Brain microvascular endothelial cell (primary cell): ENCODE results near the gene PPIC.

Experiments used
- DNase-seq: peaks from one replicate; pipeline ENCODE4 v3.0.0-alpha.2; 2020
- H3K27ac ChIP-seq: fragments of 250-450 bp; sonication (Bioruptor Pico); 2 replicates; pipeline ENCODE4 v1.5.1; 2020; ENCODE audit warnings: mild to moderate bottlenecking, moderate library complexity
- H3K27me3 ChIP-seq: fragments of 250-450 bp; sonication (Bioruptor Pico); replicated peaks from 2 replicates; pipeline ENCODE4 v1.5.1; 2020; ENCODE audit warnings: mild to moderate bottlenecking
- H3K36me3 ChIP-seq: fragments of 250-450 bp; sonication (Bioruptor Pico); replicated peaks from 2 replicates; pipeline ENCODE4 v1.5.1; 2020; ENCODE audit warnings: mild to moderate bottlenecking
- H3K4me3 ChIP-seq: 2 replicates; pipeline ENCODE4 v1.5.1; 2011; ENCODE audit warnings: low read depth, mild to moderate bottlenecking, control low read depth, low read length, moderate library complexity
- CTCF ChIP-seq: IDR thresholded peaks from 2 replicates; pipeline ENCODE4 v1.5.1; 2011; ENCODE audit warnings: low read depth, mild to moderate bottlenecking, moderate library complexity, low read length, control low read depth, inconsistent platforms; ENCODE audit errors: missing control alignments
- in situ Hi-C: cut with HindIII; loops from 2 replicates; pipeline ENCODE4 v1.10.0; 2017; ENCODE audit warnings: low sequenced_read_pairs, low pct_ligation_motif_present

PPIC gene

GRCh38 chr5:122985954-122986721 is 50.4 kb downstream of the PPIC start:
- no peak for DNase-seq
- no peaks in the 10 kb centered on the region for H3K27me3 ChIP-seq
- TF ChIP-seq CTCF, result no peak
- H3K36me3 ChIP-seq, result no peaks in the 10 kb centered on the region
- in situ Hi-C loops, result no loop called here
- H3K4me3 ChIP-seq, result no peak overlapping the region
- H3K27ac ChIP-seq, result no peak overlapping the region

DNA sequence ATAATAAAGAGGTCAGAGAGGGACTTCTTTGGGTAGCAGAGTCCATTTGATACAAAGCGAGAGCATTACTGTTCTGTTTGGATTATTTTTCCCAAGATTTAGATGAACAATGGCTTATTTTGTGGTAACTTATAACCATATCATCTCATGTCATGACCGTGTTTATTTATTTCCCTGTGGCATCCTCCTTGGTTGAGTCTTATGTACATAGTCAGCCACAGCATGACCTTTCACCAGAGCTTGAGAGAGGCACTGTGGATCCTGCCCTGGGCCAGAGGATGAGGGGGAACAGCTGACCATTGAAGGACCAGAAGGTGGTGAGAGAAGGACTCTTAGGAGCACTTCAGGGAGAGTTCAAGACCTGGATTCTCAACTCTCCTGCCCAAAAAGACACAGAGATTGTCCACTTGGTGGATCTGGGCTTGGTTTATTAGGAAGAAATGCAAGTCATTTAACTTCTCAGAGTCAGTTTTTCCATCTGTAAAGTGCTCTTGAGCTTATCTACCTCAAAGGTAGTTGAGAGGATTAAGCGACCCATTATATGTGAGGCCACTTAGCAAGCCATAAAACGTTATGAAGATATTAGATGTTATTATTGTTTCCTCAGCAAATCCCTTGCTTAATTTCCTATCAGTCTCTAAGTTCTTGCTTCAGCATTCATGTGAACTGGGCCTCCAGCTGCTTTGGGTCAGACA is 51.4 kb downstream of the PPIC start:
- in situ Hi-C loops, result no loop called here

DNA sequence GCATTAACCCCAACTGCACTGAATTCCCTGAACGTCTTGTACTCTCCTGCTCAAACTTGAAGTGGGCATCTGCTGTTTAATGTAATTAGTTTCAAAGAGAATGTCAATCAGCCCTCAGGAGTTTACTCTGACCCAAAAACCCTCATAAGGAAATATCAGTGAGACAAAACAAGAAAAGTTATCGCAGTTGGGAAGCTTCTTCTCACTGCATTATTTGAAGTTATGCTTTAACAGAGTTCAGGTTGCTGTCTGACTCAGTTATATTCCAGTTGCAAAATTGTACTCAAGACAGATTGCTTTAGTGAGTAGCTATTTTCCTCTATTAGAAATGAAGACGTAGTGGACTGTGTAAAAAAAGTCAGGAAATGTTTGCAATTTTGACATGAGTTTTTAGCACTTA is 52.1 kb downstream of the PPIC start:
- Histone ChIP-seq H3K27ac (no peak overlapping the region), H3K36me3 (no peaks in the 10 kb centered on the region), H3K4me3 (no peak overlapping the region), H3K27me3 (no peaks in the 10 kb centered on the region)
- DNase-seq, result no peak
- no peak for TF ChIP-seq CTCF
- in situ Hi-C loops, result no loop called here

More for the DNA sequence above, 51.4 kb downstream of the PPIC start:
- no peak for TF ChIP-seq CTCF
- H3K36me3 ChIP-seq, result no peaks in the 10 kb centered on the region
- H3K4me3 ChIP-seq, result no peak overlapping the region
- no peaks in the 10 kb centered on the region for H3K27me3 ChIP-seq
- no peak for DNase-seq
- H3K27ac ChIP-seq, result no peak overlapping the region

- no peak for TF ChIP-seq CTCF
- Histone ChIP-seq H3K4me3 (no peak overlapping the region), H3K36me3 (no peaks in the 10 kb centered on the region), H3K27ac (no peak overlapping the region), H3K27me3 (no peaks in the 10 kb centered on the region)
- DNase-seq, result no peak
- in situ Hi-C loops, result no loop called here
Measured at GRCh38 chr5:122982376-122982775, 54.1 kb downstream of the PPIC start.

DNA sequence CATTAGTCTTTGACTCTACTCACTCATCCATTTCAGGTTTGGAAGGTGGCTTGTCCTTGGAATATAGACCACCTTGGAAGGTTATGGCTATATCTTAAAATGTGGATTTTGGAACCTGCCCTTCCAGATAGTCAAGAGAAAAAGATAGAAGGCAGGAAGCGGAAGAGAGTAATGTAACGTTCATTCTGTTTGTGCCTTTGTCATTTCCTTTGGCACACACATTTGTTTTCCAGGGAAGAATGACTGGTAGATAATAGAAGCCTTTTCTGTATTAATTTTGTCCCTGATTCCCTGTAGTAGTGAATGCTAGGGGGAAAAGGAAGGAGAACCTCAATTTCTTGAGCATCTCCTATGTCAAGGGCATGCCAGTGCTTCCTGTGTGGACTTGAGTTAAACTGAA is 54.7 kb downstream of the PPIC start:
- in situ Hi-C loops, result no loop called here
- Histone ChIP-seq H3K4me3 (no peak overlapping the region), H3K27me3 (no peaks in the 10 kb centered on the region), H3K27ac (no peak overlapping the region), H3K36me3 (no peaks in the 10 kb centered on the region)
- no peak for TF ChIP-seq CTCF
- DNase-seq, result no peak
